ENCODE measurements around the gene SLIT3.

The SLIT3 gene

GRCh38 chr5:168679515-168679920, 621.4 kb downstream of the SLIT3 start:
- H3K4me2 ChIP-seq (ENCODE audit: low read length) = no peak overlapping the region
- no peaks in the 10 kb centered on the region for H3K79me2 ChIP-seq (ENCODE audit: control insufficient read depth, low read length)
- no peaks in the 10 kb centered on the region for H3K9me2 ChIP-seq (replicated peaks; ENCODE audit: control insufficient read depth, low read length)
- no peaks in the 10 kb centered on the region for H3K36me3 ChIP-seq (ENCODE audit: control insufficient read depth, low read length)
- H3K4me3 ChIP-seq (ENCODE audit: low read length) = no peak overlapping the region
- no peaks in the 10 kb centered on the region for H4K20me1 ChIP-seq (ENCODE audit: control insufficient read depth, insufficient read depth, low read depth, low read length)
- H3F3A ChIP-seq (ENCODE audit: control insufficient read depth, insufficient read depth) = no peaks in the 10 kb centered on the region
- peaks cover 8% of the 10 kb centered on the region for H3K27me3 ChIP-seq (ENCODE audit: control insufficient read depth, low read length)
- TF ChIP-seq EZH2phosphoT487 (IDR thresholded peaks at IDR 0.05; ENCODE audit: borderline replicate concordance, low read length) = no peak
- TF ChIP-seq, protein P1, sequence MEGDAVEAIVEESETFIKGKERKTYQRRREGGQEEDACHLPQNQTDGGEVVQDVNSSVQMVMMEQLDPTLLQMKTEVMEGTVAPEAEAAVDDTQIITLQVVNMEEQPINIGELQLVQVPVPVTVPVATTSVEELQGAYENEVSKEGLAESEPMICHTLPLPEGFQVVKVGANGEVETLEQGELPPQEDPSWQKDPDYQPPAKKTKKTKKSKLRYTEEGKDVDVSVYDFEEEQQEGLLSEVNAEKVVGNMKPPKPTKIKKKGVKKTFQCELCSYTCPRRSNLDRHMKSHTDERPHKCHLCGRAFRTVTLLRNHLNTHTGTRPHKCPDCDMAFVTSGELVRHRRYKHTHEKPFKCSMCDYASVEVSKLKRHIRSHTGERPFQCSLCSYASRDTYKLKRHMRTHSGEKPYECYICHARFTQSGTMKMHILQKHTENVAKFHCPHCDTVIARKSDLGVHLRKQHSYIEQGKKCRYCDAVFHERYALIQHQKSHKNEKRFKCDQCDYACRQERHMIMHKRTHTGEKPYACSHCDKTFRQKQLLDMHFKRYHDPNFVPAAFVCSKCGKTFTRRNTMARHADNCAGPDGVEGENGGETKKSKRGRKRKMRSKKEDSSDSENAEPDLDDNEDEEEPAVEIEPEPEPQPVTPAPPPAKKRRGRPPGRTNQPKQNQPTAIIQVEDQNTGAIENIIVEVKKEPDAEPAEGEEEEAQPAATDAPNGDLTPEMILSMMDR (IDR thresholded peaks at IDR 0.05; ENCODE audit: low read depth, low read length, poor library complexity, severe bottlenecking) = peak; percentile 91
- H3K4me1 ChIP-seq (ENCODE audit: control insufficient read depth, low read length) = no peaks in the 10 kb centered on the region
- H3K9me3 ChIP-seq (ENCODE audit: control insufficient read depth, insufficient read depth, low read length) = no peaks in the 10 kb centered on the region
- no peak overlapping the region for H3K27ac ChIP-seq (ENCODE audit: low read depth, low read length)

DNA sequence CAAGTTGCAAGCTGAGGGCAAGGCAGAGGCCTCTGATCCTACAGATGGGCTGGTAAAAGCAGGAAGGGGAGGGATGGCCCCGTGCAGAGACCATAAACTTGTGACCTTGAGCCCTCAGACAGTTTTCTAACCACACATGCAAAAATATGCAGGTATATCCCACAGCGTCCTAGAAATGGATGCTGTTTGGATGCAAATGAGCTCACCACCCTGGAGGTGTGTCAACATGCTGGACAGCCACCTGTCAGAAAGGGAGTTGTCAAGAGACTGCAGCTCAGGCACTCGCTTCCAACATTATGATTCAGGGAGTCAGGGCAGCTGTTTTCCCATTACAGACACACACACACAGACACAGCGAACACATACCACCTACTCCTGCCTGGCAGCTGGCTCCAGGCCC, 624.4 kb downstream of the SLIT3 start:
- Histone ChIP-seq H3K79me2 (ENCODE audit: control insufficient read depth, low read length) (no peaks in the 10 kb centered on the region), H3K4me2 (ENCODE audit: low read length) (no peak overlapping the region), H4K20me1 (ENCODE audit: control insufficient read depth, insufficient read depth, low read depth, low read length) (no peaks in the 10 kb centered on the region), H3K4me3 (ENCODE audit: low read length) (no peak overlapping the region), H3K9me2 (replicated peaks; ENCODE audit: control insufficient read depth, low read length) (no peaks in the 10 kb centered on the region), H3K27ac (ENCODE audit: low read depth, low read length) (no peak overlapping the region), H3F3A (ENCODE audit: control insufficient read depth, insufficient read depth) (no peaks in the 10 kb centered on the region), H3K4me1 (ENCODE audit: control insufficient read depth, low read length) (no peaks in the 10 kb centered on the region), H3K9me3 (ENCODE audit: control insufficient read depth, insufficient read depth, low read length) (no peaks in the 10 kb centered on the region), H3K36me3 (ENCODE audit: control insufficient read depth, low read length) (no peaks in the 10 kb centered on the region), H3K27me3 (ENCODE audit: control insufficient read depth, low read length) (peaks cover 8% of the 10 kb centered on the region)
- TF ChIP-seq, protein P1 (IDR thresholded peaks at IDR 0.05; ENCODE audit: low read depth, low read length, poor library complexity, severe bottlenecking) = no peak
- no peak for TF ChIP-seq EZH2phosphoT487 (IDR thresholded peaks at IDR 0.05; ENCODE audit: borderline replicate concordance, low read length)

DNA sequence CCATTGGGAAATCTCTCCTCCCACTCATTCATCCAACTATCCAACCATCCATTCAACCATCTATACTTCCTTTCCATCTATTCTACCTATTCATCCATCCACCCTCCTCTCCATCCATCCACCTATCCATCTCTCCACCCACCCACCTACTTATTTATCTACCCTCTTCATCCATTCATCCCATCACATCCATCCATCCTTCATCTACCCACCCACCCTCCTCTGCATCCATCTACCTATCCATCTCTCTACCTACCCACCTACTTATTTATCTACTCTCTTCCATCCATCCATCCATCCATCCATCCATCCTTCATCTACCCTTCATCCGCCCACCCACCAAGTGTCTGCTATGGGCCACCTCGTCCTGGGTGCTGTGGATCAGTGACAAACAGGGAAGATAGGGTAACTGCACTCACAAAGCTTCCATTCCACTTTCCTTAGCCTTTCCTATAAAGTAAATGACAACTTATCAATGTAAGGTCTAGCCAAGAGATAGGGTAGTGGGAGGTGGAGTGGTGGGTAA, 625.0 kb downstream of the SLIT3 start:
- no peak overlapping the region for H3K4me3 ChIP-seq (ENCODE audit: low read length)
- no peak overlapping the region for H3K4me2 ChIP-seq (ENCODE audit: low read length)
- no peaks in the 10 kb centered on the region for H4K20me1 ChIP-seq (ENCODE audit: control insufficient read depth, insufficient read depth, low read depth, low read length)
- H3F3A ChIP-seq (ENCODE audit: control insufficient read depth, insufficient read depth) = no peaks in the 10 kb centered on the region
- H3K27me3 ChIP-seq (ENCODE audit: control insufficient read depth, low read length) = peaks cover 8% of the 10 kb centered on the region
- no peaks in the 10 kb centered on the region for H3K4me1 ChIP-seq (ENCODE audit: control insufficient read depth, low read length)
- no peaks in the 10 kb centered on the region for H3K79me2 ChIP-seq (ENCODE audit: control insufficient read depth, low read length)
- TF ChIP-seq, protein P1 (IDR thresholded peaks at IDR 0.05; ENCODE audit: low read depth, low read length, poor library complexity, severe bottlenecking) = no peak
- no peak for TF ChIP-seq EZH2phosphoT487 (IDR thresholded peaks at IDR 0.05; ENCODE audit: borderline replicate concordance, low read length)
- no peak overlapping the region for H3K27ac ChIP-seq (ENCODE audit: low read depth, low read length)
- H3K36me3 ChIP-seq (ENCODE audit: control insufficient read depth, low read length) = no peaks in the 10 kb centered on the region
- no peaks in the 10 kb centered on the region for H3K9me2 ChIP-seq (replicated peaks; ENCODE audit: control insufficient read depth, low read length)
- no peaks in the 10 kb centered on the region for H3K9me3 ChIP-seq (ENCODE audit: control insufficient read depth, insufficient read depth, low read length)

Data from DOHH2 (cell line).